Skeletal muscle satellite cell (primary cell): Measurements from ENCODE around the gene MAF.

Source experiments
- H3K27me3 ChIP-seq: 2 replicates; pipeline ENCODE4 v1.7.0; 2013; ENCODE audit warnings: low read length; ENCODE audit not compliant: control insufficient read depth, insufficient read depth
- H3K36me3 ChIP-seq: 2 replicates; pipeline ENCODE4 v1.7.0; 2013; ENCODE audit warnings: mild to moderate bottlenecking, control low read depth, low read length; ENCODE audit not compliant: insufficient read depth
- H3K4me1 ChIP-seq: 2 replicates; pipeline ENCODE4 v1.7.0; 2013; ENCODE audit warnings: low read length; ENCODE audit not compliant: control insufficient read depth, insufficient read depth
- H3K4me2 ChIP-seq: 2 replicates; pipeline ENCODE4 v1.7.0; 2013; ENCODE audit warnings: mild to moderate bottlenecking, low read length
- H3K4me3 ChIP-seq: 2 replicates; pipeline ENCODE4 v1.7.0; 2013; ENCODE audit warnings: low read length
- H3K9ac ChIP-seq: 2 replicates; pipeline ENCODE4 v1.7.0; 2013; ENCODE audit warnings: mild to moderate bottlenecking, low read depth, low read length, moderate library complexity
- H3K9me3 ChIP-seq: replicated peaks from 2 replicates; pipeline ENCODE4 v1.7.0; 2013; ENCODE audit warnings: mild to moderate bottlenecking, control low read depth, low read length

The MAF gene

GRCh38 chr16:79560923-79561322 lies 39.6 kb downstream of the MAF start:
- Histone ChIP-seq H3K36me3 (no peaks in the 10 kb centered on the region), H3K4me2 (no peak overlapping the region), H3K9me3 (no peaks in the 10 kb centered on the region), H3K27me3 (no peaks in the 10 kb centered on the region), H3K4me1 (no peaks in the 10 kb centered on the region), H3K4me3 (no peak overlapping the region), H3K9ac (no peak overlapping the region)

DNA sequence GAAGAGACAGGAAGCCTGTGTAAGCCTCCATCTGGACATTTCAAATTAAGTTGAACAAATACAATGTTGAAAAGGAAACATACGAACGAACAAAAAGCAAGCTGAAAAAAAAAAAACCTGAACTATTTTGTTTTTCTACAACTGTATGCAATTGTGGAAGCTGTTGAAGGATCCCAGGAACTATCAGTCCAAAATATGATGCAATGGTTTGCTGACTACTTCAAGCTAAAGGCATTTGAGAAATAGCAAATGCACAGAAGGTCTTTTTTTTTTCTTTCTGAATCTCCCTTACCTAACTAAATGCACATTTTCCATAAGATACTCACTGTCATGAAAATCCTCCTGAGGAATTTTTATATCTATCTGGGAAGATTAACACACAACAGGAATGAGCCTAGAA lies 40.2 kb downstream of the MAF start:
- H3K9ac ChIP-seq: no peak overlapping the region
- H3K4me1 ChIP-seq: no peaks in the 10 kb centered on the region
- H3K9me3 ChIP-seq: no peaks in the 10 kb centered on the region
- H3K4me3 ChIP-seq: no peak overlapping the region
- no peak overlapping the region for H3K4me2 ChIP-seq
- no peaks in the 10 kb centered on the region for H3K27me3 ChIP-seq
- H3K36me3 ChIP-seq: no peaks in the 10 kb centered on the region

- Histone ChIP-seq H3K9me3 (no peaks in the 10 kb centered on the region), H3K36me3 (no peaks in the 10 kb centered on the region), H3K27me3 (no peaks in the 10 kb centered on the region), H3K9ac (no peak overlapping the region), H3K4me1 (no peaks in the 10 kb centered on the region), H3K4me3 (no peak overlapping the region), H3K4me2 (no peak overlapping the region)
Observed at GRCh38 chr16:79559532-79559931, 41.0 kb downstream of the MAF start.

DNA sequence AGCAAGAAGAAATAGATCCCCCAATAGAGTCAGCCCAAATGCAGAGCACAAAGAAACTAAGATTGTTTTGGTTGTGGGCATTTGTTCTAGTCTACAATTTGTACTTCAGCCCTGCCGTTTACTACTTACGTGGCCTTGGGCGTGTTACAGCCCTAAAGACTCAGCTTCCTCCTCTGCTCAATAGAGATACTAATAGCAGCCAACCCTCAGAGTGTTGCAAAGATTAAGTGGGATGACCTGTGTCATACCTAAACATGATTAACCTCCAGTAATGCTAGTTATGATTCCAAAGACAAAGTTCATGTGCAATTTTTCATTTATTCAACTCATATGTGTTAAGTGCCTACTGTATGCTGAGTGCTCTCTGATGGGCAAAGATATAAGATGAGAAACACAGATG lies 43.1 kb downstream of the MAF start:
- Histone ChIP-seq H3K4me3 (no peak overlapping the region), H3K9me3 (no peaks in the 10 kb centered on the region), H3K4me2 (no peak overlapping the region), H3K36me3 (no peaks in the 10 kb centered on the region), H3K27me3 (no peaks in the 10 kb centered on the region), H3K4me1 (no peaks in the 10 kb centered on the region), H3K9ac (no peak overlapping the region)

DNA sequence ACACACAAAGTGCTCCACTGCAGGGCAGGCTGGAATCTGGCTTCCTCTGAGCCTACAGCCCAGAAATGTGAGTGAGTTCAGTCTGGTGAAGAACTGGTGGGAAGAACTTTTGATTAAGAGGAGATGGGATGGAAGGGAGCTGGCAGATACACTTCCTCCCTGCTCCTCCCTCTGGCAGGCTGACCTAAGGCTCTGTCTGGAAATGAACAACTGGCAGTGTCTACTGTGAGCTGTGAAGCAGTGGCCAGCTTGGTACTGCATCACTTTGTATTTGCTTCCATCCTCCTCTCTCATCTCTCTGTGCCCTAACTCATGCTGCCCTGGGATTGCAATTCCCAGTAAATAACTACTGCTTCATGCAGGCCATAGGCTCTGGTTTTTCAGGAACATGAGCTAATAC lies 45.6 kb downstream of the MAF start:
- H3K4me1 ChIP-seq: no peaks in the 10 kb centered on the region
- H3K36me3 ChIP-seq: no peaks in the 10 kb centered on the region
- no peaks in the 10 kb centered on the region for H3K27me3 ChIP-seq
- no peaks in the 10 kb centered on the region for H3K9me3 ChIP-seq
- H3K4me2 ChIP-seq: no peak overlapping the region
- H3K9ac ChIP-seq: no peak overlapping the region
- no peak overlapping the region for H3K4me3 ChIP-seq

GRCh38 chr16:79550373-79550772 lies 50.2 kb downstream of the MAF start:
- Histone ChIP-seq H3K36me3 (no peaks in the 10 kb centered on the region), H3K4me1 (no peaks in the 10 kb centered on the region), H3K9me3 (no peaks in the 10 kb centered on the region), H3K4me2 (no peak overlapping the region), H3K9ac (no peak overlapping the region), H3K4me3 (no peak overlapping the region), H3K27me3 (no peaks in the 10 kb centered on the region)

GRCh38 chr16:79547085-79547484 lies 53.5 kb downstream of the MAF start:
- no peaks in the 10 kb centered on the region for H3K36me3 ChIP-seq
- H3K27me3 ChIP-seq: no peaks in the 10 kb centered on the region
- no peaks in the 10 kb centered on the region for H3K9me3 ChIP-seq
- no peak overlapping the region for H3K4me2 ChIP-seq
- no peak overlapping the region for H3K4me3 ChIP-seq
- no peak overlapping the region for H3K9ac ChIP-seq
- no peaks in the 10 kb centered on the region for H3K4me1 ChIP-seq
